Activated CD4-positive, CD25-positive, alpha-beta regulatory T cell treated with anti-CD3 and anti-CD28 coated beads, Interleukin-2, amount 50 U/mL, for 24 hours (primary cell): Measurements from ENCODE around the gene TSEN54.

Experiments used
- ATAC-seq, 2 donors: fragments of 150-1000 bp; cut with Tn5 transposase; one replicate each; pipeline ENCODE4 v1.10.0; 2021; ENCODE audit warnings: mild to moderate bottlenecking in 1 of 2, moderate library complexity in 1 of 2

Gene TSEN54

DNA sequence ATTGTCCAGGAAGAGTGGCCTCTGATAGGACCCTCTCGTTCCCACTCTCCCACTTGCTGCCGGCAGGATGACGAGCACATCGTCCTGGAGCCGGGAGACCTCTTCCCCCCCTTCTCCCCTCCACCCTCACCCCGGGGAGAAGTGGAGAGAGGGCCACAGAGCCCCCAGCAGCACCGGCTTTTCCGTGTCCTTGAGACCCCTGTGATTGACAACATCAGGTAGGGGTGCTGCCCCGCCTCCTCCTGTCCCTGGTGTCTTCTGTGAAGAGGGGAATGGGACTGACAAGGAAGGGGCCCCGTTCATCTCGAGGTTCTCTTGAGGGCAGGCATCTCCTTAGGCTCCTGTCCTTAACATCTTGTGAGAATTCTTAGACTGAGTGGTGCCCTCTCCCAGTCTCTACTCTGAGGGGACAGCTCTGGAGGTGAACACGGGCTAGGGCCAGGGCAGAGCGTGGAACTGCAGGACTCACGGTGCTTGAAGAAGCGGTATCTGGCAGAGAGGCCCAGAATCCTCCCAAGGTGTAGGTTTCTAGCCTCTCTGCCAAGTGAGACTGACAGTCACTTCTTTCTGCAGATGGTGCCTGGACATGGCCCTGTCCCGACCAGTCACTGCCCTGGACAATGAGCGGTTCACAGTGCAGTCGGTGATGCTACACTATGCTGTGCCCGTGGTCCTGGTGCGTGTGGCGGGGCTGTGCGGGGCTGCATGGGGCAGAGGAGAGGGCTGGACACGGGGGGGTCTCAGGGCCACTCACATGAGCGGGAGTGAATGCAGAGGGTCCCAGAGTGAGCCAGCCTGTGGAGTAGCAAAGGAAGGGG is 27.4 kb upstream of the TSEN54 start:
- no peak for ATAC-seq

DNA sequence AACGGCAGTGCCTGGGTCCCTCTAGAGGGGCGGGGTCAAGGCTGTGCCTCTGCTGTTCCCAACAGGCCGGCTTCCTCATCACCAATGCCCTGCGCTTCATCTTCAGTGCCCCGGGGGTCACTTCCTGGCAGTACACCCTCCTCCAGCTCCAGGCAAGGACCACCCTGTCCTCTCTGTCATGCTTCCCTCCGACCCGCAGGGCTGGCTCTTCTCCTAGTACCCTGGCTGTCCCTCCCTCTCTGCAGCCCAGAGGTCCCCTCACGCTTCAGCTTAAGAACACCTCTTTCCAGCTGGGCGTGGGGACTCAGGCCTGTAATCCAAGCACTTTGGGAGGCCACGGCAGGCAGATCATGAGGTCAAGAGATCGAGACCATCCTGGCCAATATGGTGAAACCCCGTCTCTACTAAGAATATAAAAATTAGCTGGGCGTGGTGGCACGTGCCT is 26.8 kb upstream of the TSEN54 start:
- no peak for ATAC-seq

DNA sequence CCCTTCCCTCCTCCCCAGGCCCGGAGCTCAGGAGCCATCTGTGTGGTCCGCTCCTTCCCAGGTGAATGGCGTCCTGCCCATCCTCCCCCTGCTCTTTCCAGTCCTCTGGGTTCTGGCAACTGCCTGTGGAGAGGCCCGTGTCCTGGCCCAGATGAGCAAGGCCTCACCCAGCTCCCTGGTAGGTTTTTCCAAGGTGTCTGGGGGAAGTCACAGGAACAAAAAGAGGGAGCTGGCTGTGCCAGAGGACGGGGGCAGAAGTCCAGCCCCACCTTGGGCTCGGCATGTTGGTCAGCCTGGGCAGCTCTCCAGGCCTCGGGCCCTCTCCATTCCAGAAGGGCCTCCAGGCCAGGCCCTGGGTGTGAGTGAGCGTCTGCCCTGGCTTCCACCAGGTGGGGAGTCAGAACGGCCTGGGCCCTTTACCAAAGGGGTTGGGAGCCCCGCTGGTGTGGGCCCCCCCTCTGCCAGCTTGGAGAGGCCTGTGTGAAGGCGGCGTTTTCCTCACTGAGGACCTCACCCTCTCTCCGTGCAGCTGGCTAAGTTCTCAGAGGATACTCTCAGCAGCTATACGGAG is 26.1 kb upstream of the TSEN54 start:
- no peak for ATAC-seq

DNA sequence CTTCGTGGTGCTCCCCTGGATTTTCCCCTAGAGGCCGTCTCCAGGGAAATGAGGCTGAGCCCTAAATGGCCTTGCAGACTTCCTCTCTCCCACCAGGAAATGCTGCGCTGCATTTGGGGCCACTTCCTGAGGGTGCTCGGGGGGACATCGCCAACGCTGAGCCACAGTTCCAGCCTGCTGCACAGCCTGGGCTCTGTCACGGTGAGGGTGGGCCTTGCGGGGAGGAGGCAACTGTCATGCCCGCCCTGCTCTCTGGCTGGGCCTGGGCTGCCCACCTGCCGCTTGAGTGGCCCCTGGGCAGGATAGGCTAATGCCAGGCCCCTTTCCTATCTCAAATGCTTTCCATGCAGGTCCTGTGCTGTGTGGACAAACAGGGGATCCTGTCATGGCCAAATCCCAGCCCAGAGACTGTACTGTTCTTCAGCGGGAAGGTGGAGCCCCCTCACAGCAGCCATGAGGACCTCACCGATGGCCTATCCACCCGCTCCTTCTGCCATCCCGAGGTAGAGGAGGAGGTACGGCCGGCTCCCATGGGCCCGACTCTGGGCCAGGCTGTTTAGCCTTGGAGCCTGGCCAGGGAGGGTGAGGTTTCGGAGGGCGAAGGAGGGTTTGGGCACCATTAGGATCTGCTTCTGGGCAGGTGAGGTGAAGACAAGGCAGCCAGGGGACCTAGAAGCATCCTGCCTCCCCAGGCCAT is 25.2 kb upstream of the TSEN54 start:
- no peak for ATAC-seq

DNA sequence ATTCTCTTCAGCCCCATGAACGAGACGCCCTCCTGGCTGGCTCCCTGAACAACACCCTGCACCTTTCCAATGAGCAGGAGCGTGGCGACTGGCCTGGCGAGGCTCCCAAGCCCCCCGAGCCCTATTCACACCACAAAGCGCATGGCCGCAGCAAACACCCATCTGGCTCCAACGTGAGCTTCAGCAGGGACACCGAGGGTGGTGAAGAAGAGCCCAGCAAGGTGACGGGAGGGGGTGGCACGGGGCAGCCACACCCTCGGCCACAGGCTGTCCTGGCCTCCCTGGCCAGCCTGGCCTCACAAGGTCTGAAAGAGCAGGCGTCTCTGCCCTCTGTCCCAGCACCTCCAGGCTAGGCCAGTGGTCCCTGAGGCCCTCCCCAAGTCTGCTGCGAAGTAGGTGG is 24.6 kb upstream of the TSEN54 start:
- no peak for ATAC-seq

DNA sequence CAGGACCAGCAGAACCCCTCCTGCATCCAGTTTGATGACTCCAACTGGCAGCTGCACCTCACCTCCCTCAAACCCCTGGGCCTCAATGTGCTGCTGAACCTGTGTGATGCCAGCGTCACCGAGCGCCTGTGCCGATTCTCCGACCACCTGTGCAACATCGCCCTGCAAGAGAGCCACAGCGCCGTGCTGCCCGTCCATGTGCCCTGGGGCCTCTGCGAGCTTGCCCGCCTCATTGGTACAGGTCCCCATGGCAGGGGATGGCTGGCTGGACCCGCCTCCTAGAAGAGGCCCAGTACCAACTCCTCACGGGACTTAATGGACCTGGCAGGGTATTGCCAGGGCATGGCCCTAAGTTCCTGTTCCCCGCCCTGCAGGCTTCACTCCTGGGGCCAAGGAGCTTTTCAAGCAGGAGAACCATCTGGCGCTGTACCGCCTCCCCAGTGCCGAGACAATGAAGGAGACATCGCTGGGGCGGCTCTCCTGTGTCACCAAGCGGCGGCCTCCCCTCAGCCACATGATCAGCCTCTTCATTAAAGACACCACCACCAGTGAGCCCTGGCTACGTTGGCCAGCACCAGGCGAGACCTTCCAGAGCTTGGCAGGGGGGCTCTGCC is 23.7 kb upstream of the TSEN54 start:
- ATAC-seq = no peak

DNA sequence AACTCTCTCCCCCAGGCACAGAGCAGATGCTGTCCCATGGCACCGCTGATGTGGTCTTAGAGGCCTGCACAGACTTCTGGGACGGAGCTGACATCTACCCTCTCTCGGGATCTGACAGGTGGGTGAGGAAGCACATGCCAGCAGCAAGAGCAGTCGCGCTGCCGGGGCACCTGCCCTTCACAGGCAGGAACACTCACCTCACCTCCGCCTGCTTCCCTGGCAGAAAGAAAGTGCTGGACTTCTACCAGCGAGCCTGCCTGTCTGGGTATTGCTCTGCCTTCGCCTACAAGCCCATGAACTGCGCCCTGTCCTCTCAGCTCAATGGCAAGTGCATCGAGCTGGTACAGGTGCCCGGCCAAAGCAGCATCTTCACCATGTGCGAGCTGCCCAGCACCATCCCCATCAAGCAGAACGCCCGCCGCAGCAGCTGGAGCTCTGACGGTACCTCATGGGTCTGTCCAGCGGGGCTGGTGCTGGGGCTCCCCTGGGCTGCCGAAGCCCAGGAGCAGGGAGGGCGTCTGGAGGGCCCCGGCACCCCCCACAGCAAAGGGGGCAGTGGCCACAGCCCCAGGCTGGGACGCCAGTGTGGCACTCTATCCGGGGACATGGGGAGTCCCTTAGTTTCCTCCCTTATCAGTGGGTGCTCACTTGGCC is 22.7 kb upstream of the TSEN54 start:
- no peak for ATAC-seq

DNA sequence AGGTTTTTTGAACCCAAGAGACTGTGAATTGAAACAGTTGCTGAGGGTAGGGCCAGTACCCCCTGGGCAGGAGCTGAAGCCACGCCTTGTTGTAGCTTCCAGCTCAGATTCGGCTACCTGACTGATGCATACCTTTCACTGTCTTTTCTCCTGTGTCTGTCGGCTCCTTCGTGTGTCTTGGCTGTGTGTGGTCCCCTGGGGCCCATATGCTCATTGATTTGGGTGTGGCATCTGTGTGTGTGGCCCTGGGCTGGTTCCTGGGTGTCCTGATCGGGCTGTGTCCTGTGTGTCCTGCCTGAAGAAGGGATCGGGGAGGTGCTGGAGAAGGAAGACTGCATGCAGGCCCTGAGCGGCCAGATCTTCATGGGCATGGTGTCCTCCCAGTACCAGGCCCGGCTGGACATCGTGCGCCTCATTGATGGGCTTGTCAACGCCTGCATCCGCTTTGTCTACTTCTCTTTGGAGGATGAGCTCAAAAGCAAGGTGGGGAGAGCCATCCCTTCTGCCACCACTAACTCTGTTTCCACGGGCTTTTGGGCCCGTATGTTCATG is 21.9 kb upstream of the TSEN54 start:
- no peak for ATAC-seq

DNA sequence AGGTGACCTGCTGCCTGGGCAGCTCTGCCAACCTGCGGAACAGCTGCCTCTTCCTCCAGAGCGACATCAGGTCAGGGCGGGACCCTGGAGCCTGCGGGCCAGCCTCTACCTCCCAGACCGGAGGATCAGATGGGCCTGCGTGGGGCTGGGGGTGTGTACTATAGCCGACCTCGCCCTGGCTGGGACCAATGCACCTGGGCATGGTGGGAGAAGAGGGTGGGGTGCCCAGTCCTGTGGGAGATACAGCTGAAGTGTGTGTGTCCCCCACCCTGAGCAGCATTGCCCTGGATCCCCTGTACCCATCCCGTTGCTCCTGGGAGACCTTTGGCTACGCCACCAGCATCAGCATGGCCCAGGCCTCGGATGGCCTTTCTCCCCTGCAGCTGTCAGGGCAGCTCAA is 20.3 kb upstream of the TSEN54 start:
- ATAC-seq = no peak

DNA sequence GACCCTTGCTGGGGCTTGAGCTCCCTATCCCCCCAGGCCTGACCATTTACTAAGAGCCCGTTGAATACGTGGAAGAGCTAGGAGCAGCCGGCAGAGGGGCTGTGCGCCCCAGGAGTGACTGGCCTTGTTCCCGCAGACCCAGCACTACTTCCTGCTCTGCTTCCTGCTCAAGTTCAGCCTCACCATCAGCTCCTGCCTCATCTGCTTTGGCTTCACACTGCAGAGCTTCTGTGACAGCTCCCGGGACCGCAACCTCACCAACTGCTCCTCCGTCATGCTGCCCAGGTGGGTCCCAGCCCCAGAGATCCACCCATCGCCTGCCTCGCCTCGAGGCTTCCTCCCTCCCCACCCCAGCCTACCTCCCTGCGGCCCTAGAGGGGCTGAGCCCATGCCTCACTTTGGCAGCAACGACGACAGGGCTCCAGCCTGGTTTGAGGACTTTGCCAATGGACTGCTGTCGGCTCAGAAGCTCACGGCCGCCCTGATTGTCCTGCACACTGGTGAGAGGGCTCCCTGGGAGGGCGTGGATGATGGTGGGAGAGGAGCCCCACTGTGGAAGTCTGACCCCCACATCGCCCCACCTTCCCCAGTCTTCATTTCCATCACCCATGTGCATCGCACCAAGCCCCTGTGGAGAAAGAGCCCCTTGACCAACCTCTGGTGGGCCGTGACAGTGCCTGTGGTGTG is 18.1 kb upstream of the TSEN54 start:
- ATAC-seq = no peak

DNA sequence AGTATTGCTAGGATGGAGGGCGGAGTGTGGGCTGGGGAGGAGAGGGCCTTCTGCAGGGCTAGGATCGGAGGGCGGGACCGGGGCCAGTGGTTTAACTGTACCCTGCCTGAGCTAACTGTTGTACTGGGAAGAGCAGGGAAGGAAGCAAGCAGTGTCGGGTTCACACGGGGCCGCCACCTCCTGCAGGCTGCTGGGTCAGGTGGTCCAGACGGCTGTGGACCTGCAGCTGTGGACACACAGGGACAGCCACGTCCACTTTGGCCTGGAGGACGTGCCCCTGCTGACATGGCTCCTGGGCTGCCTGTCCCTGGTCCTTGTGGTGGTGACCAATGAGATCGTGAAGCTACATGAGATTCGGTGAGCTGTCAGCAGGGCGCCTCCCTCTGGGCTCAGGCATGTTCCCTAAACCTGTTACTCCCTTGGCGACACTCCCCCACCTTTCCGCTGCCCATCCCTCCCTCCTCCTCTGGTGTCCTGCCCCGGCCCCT is 17.6 kb upstream of the TSEN54 start:
- ATAC-seq = no peak

DNA sequence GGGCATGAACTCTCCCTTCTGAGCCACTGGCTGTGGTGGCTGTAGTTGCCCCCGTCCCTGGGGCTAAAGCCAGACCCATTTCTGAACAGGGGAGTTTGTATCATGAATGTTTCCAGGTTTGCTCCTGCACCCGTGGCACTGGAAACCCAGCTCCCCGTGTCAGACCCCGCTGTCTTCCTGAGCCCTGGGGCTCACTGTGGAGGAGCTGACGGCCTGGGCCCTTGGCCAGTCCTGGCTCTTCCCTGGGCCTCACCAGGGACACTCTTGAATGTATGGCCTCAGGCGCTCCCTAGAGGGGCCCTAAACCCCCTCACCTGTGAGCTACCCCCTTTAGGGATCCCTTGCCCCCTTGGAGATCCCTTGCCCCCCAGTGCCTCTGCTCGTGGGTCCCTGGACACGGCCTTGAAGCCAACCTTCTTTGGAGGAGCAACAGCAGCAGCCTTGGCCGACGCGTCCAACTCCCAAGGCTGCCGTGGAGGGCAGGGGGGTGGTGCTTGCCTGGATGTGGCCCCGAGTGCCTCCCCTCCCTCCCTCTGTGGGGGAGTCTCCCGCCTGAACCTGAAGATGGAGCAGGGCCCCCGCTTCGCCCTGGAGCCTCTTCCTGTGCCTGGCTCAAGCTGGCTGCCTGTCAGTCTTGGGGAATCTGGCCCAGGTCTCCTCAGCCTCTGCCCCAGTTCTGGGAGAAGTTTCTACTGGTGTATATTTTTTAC is 16.9 kb upstream of the TSEN54 start:
- ATAC-seq = no peak

DNA sequence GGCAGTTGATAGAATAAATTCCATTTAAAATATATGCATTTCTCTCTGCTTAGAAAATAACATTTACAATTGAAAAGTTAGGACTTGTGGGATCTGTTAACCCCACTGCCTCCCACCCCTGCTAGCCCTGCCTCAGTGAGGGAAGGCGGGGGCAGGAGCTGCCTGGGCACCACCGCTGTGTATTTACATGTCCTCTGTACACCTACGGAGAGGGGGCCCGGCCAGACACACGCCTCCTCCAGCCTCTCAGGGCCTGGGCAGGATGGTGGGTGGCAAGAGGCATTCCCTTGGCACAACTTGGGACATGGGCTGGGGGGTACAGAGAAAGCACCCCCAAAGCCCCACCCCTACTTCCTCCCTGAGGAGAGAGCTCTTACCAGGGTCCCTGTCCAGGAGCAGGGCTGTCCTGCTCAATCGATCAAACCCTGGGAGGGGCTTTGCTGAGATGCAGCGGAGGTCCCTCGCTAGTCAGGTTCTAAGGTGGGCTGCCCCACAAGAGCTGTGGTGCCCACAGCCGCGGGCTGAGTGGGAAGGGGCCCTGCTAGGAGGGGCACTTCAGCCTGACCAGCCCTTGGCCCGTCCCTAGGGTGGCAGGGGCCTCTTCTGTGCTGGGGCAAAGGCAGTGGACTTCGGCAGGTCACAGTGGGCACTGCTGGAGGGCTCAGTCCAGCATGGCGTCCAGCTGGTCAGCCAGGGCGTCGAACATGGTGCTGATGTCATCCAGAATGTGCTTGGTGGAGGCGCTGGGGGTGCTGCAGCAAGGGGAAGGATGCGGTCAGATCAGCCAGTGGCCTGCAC is 15.7 kb upstream of the TSEN54 start:
- ATAC-seq = no peak

DNA sequence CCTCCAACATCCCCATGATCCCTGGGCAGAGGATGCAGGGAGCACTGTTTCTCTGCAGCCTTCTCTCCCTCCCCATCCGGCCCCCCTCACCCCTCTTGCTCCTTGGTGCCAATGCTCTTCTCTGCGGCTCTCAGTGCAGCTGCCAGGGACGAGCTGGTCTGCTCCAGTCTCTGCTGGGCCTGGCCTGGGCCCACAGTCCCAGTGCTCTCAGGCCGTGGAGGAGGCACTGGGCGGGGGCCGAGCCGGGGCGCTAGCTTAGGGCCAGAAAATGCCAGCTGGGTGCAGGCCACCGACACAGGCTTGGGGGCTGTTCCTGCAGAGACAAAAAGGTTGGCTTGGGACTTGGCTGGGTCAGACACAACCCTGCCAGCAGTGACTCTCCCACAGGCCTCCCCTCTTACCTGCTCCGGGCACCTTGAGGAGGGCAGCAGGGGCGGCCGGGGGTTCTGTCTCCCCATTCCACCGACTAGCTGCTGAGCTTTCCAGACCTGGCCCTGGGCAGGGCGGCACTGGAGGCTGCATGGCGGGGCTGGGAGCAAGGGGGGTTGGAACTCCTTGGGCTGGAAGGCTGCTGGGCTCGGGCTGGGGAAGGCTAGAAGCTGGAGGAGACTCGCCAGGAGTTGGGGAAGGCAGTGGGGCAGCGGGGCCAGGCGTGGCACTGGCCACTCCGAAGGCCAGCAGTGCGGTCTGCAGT is 14.8 kb upstream of the TSEN54 start:
- ATAC-seq = no peak

DNA sequence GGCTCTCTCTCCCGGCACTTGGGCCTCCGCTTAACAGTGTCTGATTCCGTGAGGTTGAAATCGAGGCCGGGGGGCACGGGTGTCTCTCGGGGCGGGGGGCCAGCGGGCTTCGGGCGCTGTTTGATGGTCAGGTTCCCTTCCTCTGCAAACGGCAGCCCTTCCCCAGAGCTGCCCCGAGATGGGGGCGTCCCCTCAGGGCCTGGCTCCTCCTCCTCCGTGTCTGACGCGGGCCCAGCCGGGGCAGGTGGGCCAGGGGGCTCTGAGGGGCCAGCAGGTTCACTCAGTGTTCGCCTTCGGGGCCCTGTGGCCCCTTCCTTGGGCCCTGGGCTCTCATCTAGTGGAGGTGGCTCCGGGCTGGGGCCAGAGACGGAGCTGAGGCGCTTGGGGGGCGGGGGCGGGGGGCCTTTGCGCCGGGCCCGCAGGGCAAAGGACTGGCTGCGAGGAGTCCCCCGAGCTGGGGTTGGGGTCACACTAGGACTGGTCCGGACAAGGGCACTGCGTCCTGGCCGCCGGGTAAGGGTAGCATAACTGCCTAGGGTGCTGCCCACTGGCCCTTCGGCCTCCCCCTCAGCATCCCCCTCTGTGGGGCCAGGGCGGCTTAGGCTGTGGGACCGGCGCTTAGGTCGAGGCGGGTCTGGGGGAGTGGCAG is 14.1 kb upstream of the TSEN54 start:
- ATAC-seq = no peak

DNA sequence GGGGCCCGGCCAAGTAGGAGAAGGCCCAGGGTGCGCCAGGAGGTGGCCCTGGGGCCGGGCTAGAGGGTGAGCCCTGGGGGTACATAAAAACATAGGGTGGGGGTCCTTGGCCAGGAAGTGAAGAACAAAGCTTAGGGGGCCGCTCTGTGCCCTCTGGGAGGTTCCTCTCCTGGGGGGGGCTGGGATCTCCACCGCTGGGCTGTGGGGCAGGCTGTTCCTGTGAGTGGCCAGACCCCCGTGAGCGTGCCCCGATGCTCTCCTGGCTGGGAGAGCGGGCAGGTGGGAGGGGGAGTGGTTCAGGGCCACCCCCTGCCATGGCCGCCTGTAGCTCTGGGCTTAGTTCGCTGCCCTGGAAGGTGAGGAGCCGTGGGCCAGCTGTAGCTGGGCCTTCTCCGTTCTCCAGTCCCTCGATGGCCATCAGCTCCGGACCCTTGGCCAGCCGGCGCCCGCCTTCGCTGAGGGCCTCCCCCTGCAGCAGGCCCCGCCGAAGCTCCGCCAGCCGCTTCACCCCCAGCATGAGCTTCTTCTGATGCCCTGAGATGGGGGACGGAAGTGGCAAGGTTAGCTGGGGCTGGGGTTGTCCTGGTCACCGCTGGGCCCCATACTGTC is 13.5 kb upstream of the TSEN54 start:
- ATAC-seq = no peak

DNA sequence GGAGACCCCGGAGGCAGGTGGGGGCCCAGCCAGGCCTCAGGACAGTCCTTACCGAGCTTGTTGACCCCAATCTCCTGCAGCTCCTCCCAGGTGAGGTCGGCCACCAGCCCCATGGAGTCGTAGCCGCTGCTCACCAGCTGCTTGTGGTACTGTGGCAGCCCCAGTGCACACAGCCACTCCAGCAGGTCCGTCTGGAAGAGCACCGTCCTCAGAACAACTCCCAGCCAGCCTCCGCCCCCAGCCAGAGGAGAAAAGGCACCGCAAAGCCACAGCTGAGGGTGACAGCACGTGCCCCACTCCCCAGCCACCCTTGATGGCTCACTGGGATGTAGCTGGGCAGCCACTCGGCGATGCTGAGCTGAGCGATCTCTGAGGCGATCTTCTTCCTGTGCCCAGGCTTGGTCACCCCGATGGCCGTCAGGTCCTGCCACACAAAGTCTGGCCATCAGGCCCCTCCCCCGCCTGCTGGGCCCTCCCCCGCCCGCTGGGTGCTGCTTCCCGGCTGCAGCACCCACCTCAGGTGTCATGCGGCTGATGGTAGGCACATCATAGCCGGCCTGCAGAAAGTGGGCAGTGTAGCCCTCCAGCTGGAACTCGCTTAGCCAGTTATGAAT is 12.9 kb upstream of the TSEN54 start:
- no peak for ATAC-seq

DNA sequence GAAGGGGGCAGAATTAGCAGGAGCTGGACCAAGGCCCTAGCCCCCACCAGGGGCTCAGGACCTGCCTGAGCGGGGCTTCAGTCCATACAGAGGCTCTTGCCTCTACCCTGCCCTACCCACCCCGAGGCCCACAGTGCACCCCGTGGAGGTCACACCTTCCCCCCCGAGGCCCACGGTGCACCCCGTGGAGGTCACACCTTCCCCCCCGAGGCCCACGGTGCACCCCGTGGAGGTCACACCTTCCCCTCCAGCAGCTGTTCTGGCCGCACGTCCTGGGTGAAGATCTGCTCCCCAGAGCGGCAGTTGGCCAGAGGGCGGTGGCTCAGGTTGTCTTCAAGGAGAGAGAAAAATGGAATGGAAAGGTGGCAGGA is 12.4 kb upstream of the TSEN54 start:
- ATAC-seq = no peak
